HepG2 (cell line): ENCODE measurements around the gene CDA. TPM values are rescaled to one million over a fixed set of nuclear protein-coding genes. Genes with fewer than 3 reads are reported as not detected.

Experiments
- ATAC-seq: fragments of 200-7000 bp; cut with Tn5 transposase; 3 replicates; pipeline ENCODE4 v1.9.1; 2020; ENCODE audit warnings: mild to moderate bottlenecking, moderate library complexity
- BruUV-seq: library from RNA; stranded (reverse); fragments of 400-500 nt; replicated peaks from 2 replicates; lab custom pipeline; 2021; lab: Mats Ljungman, UMichigan
- CTCF ChIA-PET: fragments of 300-600 bp; formaldehyde crosslinking; extraction: SDS; loops from one replicate; lab custom pipeline; 2021; ENCODE audit warnings: low total read pairs, inconsistent platforms, low intra/inter-chr PET ratio; lab: Yijun Ruan, JAX
- POLR2A ChIA-PET: fragments of 350-600 bp; sonication (Branson Sonifier 250); formaldehyde crosslinking; loops from one replicate; lab custom pipeline; 2020; ENCODE audit warnings: antibody characterized with exemption, inconsistent platforms; lab: Yijun Ruan, JAX
- DNase-seq: peaks from one replicate; pipeline ENCODE4 v3.0.0-alpha.2; 2015; ENCODE audit warnings: low spot score
- FAIRE-seq: peaks from 3 replicates; lab custom pipeline; 2011; peaks lifted over from hg19 to GRCh38; lab: Jason Lieb, UNC
- H2AFZ ChIP-seq: one replicate; pipeline ENCODE4 v1.6.1; 2011; ENCODE audit warnings: low read length, inconsistent platforms
- H3K27ac ChIP-seq: fragments of 300-600 bp; 3 replicates; pipeline ENCODE4 v1.8.0; 2011; ENCODE audit warnings: mixed run types, mild to moderate bottlenecking, mixed read lengths, low read length, inconsistent platforms; ENCODE audit not compliant: insufficient read depth; ENCODE audit errors: extremely low read length
- H3K27me3 ChIP-seq, 2 experiments: fragments of 200-600 bp in 1 of 2; 2 replicates in 1 of 2; 3 replicates in 1 of 2; pipeline versions ENCODE4 v1.6.0 to v1.8.0; 2011; ENCODE audit warnings: low read length in 2 of 2, mild to moderate bottlenecking in 2 of 2, moderate library complexity in 2 of 2, inconsistent platforms in 1 of 2; ENCODE audit not compliant: insufficient read depth in 2 of 2, control insufficient read depth in 1 of 2
- H3K36me3 ChIP-seq, 2 experiments: fragments of 200-600 bp in 1 of 2; replicated peaks in 1 of 2; 2 replicates in 1 of 2; 3 replicates in 1 of 2; pipeline versions ENCODE4 v1.5.1 to v1.8.0; 2011; ENCODE audit warnings: low read length in 2 of 2, inconsistent platforms in 1 of 2; ENCODE audit not compliant: insufficient read depth in 2 of 2, control insufficient read depth in 1 of 2
- H3K4me1 ChIP-seq: 2 replicates; pipeline ENCODE4 v1.5.1; 2012; ENCODE audit warnings: low read length, inconsistent platforms; ENCODE audit not compliant: insufficient read depth
- H3K4me2 ChIP-seq: 2 replicates; pipeline ENCODE4 v1.6.0; 2011; ENCODE audit warnings: low read depth, low read length, inconsistent platforms
- H3K4me3 ChIP-seq, 3 experiments: fragments of 200-600 bp in 1 of 3; sonication (generic), shearing (Covaris generic) in 1 of 3; replicated peaks in 1 of 3; 2 replicates each; pipeline ENCODE4 v1.5.1; 2011 to 2016; ENCODE audit warnings: low read length in 3 of 3, inconsistent platforms in 2 of 3, low read depth in 2 of 3, mild to moderate bottlenecking in 2 of 3, control low read depth in 1 of 3, mixed read lengths in 1 of 3; ENCODE audit not compliant: insufficient read depth in 1 of 3
- H3K79me2 ChIP-seq: one replicate; pipeline ENCODE4 v1.6.1; 2011; ENCODE audit warnings: low read length, inconsistent platforms; ENCODE audit not compliant: insufficient read depth
- H3K9ac ChIP-seq: 2 replicates; pipeline ENCODE4 v1.6.0; 2011; ENCODE audit warnings: mild to moderate bottlenecking, low read depth, low read length, inconsistent platforms; ENCODE audit not compliant: insufficient read depth
- H3K9me3 ChIP-seq: 2 replicates; pipeline ENCODE4 v1.5.1; 2012; ENCODE audit warnings: mild to moderate bottlenecking, low read length
- H4K20me1 ChIP-seq: 2 replicates; pipeline ENCODE4 v1.6.0; 2011; ENCODE audit warnings: inconsistent platforms, mild to moderate bottlenecking, low read length, moderate library complexity; ENCODE audit not compliant: insufficient read depth
- FOXA3 ChIP-seq: IDR thresholded peaks from 2 replicates; pipeline ENCODE4 v1.6.1; 2016; ENCODE audit warnings: missing genetic modification reagents, missing compliant biosample characterization
- MEIS2 ChIP-seq: sonication (generic); formaldehyde crosslinking; IDR thresholded peaks from 2 replicates; pipeline ENCODE4 v1.9.0; 2021; ENCODE audit warnings: mild to moderate bottlenecking, missing genetic modification reagents
- MYNN ChIP-seq: sonication (generic); formaldehyde crosslinking; IDR thresholded peaks from 2 replicates; pipeline ENCODE4 v1.4.0; 2020; ENCODE audit warnings: mild to moderate bottlenecking, low read depth, missing genetic modification reagents
- NCOA1 ChIP-seq: sonication (generic); formaldehyde crosslinking; IDR thresholded peaks from 2 replicates; pipeline ENCODE4 v1.9.0; 2021; ENCODE audit warnings: missing genetic modification reagents
- NFKB2 ChIP-seq: sonication (generic); formaldehyde crosslinking; IDR thresholded peaks from 2 replicates; pipeline ENCODE4 v1.4.0; 2020; ENCODE audit warnings: missing genetic modification reagents, borderline replicate concordance
- NONO ChIP-seq, 2 experiments: fragments of 450-650 bp in 1 of 2; sonication (generic) in 1 of 2; formaldehyde crosslinking in 1 of 2; IDR thresholded peaks in 1 of 2; conservative IDR thresholded peaks in 1 of 2; 2 replicates each; pipeline versions ENCODE4 v1.6.1 to v1.8.0; 2017 to 2022; ENCODE audit warnings: mild to moderate bottlenecking in 1 of 2, missing genetic modification reagents in 1 of 2, moderate library complexity in 1 of 2
- RARA ChIP-seq: IDR thresholded peaks from 2 replicates; pipeline ENCODE4 v1.6.1; 2016; ENCODE audit warnings: missing genetic modification reagents, missing compliant biosample characterization
- REST ChIP-seq, 2 experiments: IDR thresholded peaks; 2 replicates each; pipeline ENCODE4 v1.6.1; 2011 to 2012; ENCODE audit warnings: low read length in 2 of 2, borderline replicate concordance in 1 of 2, low read depth in 1 of 2, mild to moderate bottlenecking in 1 of 2, moderate library complexity in 1 of 2
- SP4 ChIP-seq: sonication (generic); formaldehyde crosslinking; IDR thresholded peaks from 2 replicates; pipeline ENCODE4 v1.8.1; 2023; ENCODE audit warnings: mild to moderate bottlenecking, missing genetic modification reagents
- ZBTB7A ChIP-seq: sonication (generic); formaldehyde crosslinking; IDR thresholded peaks from 2 replicates; pipeline ENCODE4 v1.8.0; 2022; ENCODE audit warnings: mild to moderate bottlenecking, missing genetic modification reagents
- ZBTB7B ChIP-seq: sonication (generic); formaldehyde crosslinking; IDR thresholded peaks from 2 replicates; pipeline ENCODE4 v1.4.0; 2020; ENCODE audit warnings: missing genetic modification reagents
- ZNF292 ChIP-seq: sonication (generic); formaldehyde crosslinking; IDR thresholded peaks from 2 replicates; pipeline ENCODE4 v1.8.1; 2022; ENCODE audit warnings: mild to moderate bottlenecking, low read depth, missing genetic modification reagents, borderline replicate concordance
- ZNF790 ChIP-seq: sonication (generic); formaldehyde crosslinking; IDR thresholded peaks from 2 replicates; pipeline ENCODE4 v1.8.0; 2022; ENCODE audit warnings: missing genetic modification reagents, mild to moderate bottlenecking, borderline replicate concordance
- ZSCAN9 ChIP-seq: IDR thresholded peaks from 2 replicates; pipeline ENCODE4 v1.6.1; 2016; ENCODE audit warnings: borderline replicate concordance
- WGBS: methylation state at CpG from one replicate; pipeline ENCODE4 v1.1.6; 2017; ENCODE audit warnings: low lambda C conversion rate; 5-methylcytosine and 5-hydroxymethylcytosine counted together
- in situ Hi-C: cut with HindIII; loops from 2 replicates; pipeline ENCODE4 v1.10.0; 2017; ENCODE audit warnings: low pct_unique_long_range_greater_than_20kb; ENCODE audit not compliant: extremely low pct_ligation_motif_present
- intact Hi-C: fragments of 100-400 bp; cut with micrococcal nuclease; formaldehyde crosslinking; loops from one replicate; pipeline ENCODE4 v1.10.0; 2022; ENCODE audit not compliant: unreplicated experiment
- polyA plus RNA-seq, 8 experiments: library from polyadenylated mRNA; depleted of rRNA in 3 of 8; stranded (reverse) in 7 of 8; unstranded in 1 of 8; fragments of >200 nt; fragmentation: Illumina TruSeq in 4 of 8; extraction: Trizol in 4 of 8; gene quantifications; 2 replicates each; pipeline versions ENCODE4 v1.2.1 to v1.2.3, GENCODE V29; 2011 to 2016; ENCODE audit warnings: low read depth in 4 of 8, missing spikeins in 1 of 8, mixed read lengths in 1 of 8; ENCODE audit not compliant: insufficient read depth in 1 of 8
- total RNA-seq, 5 experiments: library from RNA; depleted of rRNA; stranded (reverse); fragments of >200 nt; fragmentation: Illumina TruSeq; extraction: Trizol; gene quantifications; 2 replicates each; pipeline ENCODE4 v1.2.3, GENCODE V29; 2016; ENCODE audit warnings: low read depth in 1 of 5

Gene CDA
- total and polyA plus RNA-seq, 2 of the 13 experiments (the other 11 are each of a cell fraction or from before 2014, with no cell fraction given) = 0.66 to 2.1 TPM

- no peak for DNase-seq
- no peak overlapping the region for H3K4me3 ChIP-seq
- H3K27ac ChIP-seq = no peak overlapping the region
- no peak overlapping the region for H3K9ac ChIP-seq
- H3K27me3 ChIP-seq = no peaks in the 10 kb centered on the region; a peak in 1 of 5 replicates
- CTCF ChIA-PET = interaction anchor here (1.1 to 2.2 kb wide), 3 partner anchors 54 to 64 kb away, joined by 3 to 14 read pairs (median 13); partner anchors contain the start of gene PINK1
- no TSS peak for BruUV-seq
- no peaks in the 10 kb centered on the region for H4K20me1 ChIP-seq
- 15% methylated on average over 6 of the region's 10 CpGs for WGBS
- peaks cover 4% of the 10 kb centered on the region; the same call in 1 of the 2 replicates for H3K9me3 ChIP-seq
- peaks cover 7% of the 10 kb centered on the region; the same call in 1 of the 2 replicates for H3K4me1 ChIP-seq
- no peak for FAIRE-seq
- TF ChIP-seq ZSCAN9 (CRISPR knock-in tag) (0 out of 2 replicates have a peak, but pooled peaks have one; percentile 4), FOXA3 (CRISPR knock-in tag) (0 out of 2 replicates have a peak, but pooled peaks have one; percentile 0), NCOA1 (no peak), RARA (CRISPR knock-in tag) (no peak), REST (IDR thresholded peaks at IDR 0.05; ENCODE audit: borderline replicate concordance in 1 of 2, low read depth in 1 of 2, low read length in 2 of 2) (no peak), SP4 (CRISPR knock-in tag) (no peak), NFKB2 (CRISPR knock-in tag) (0 out of 2 replicates have a peak, but pooled peaks have one; percentile 10), ZBTB7A (no peak), MEIS2 (0 out of 2 replicates have a peak, but pooled peaks have one; percentile 3), ZNF292 (CRISPR knock-in tag) (0 out of 2 replicates have a peak, but pooled peaks have one; percentile 7), ZNF790 (CRISPR knock-in tag) (no peak), MYNN (no peak), NONO (IDR thresholded peaks at IDR 0.05) (no peak), NONO (CRISPR knock-in tag; conservative IDR thresholded peaks at IDR 0.05) (no peak), ZBTB7B (CRISPR knock-in tag) (0 out of 2 replicates have a peak, but pooled peaks have one; percentile 16)
- TF ChIP-seq, all 625 proteins: peak for 6
- peak overlapping the region; percentile 18; the same call in 1 of the 2 replicates for H3K4me2 ChIP-seq
- POLR2A ChIA-PET = interaction anchor here (0.7 to 2.0 kb wide), 6 partner anchors 13 to 58 kb away, joined by 3 to 16 read pairs (median 6); partner anchors contain the start of genes CDA and FAM43B
- H2AFZ ChIP-seq = no peak overlapping the region
- intact Hi-C loops (loop anchor here (1.0 to 2.0 kb wide), 2 partner anchors 57 to 65 kb away; partner anchors contain the start of gene PINK1), in situ Hi-C loops (loop anchor here (5.0 kb wide), 1 partner anchor 62 kb away; no protein-coding TSS in a partner anchor)
- peak; percentile 58 for ATAC-seq
- no peaks in the 10 kb centered on the region for H3K36me3 ChIP-seq
- H3K79me2 ChIP-seq = no peaks in the 10 kb centered on the region
These were observed 13.2 kb upstream of the CDA start for GRCh38 chr1:20575541-20576336.
